ENCODE measurements around the gene DLGAP3.

DNA sequence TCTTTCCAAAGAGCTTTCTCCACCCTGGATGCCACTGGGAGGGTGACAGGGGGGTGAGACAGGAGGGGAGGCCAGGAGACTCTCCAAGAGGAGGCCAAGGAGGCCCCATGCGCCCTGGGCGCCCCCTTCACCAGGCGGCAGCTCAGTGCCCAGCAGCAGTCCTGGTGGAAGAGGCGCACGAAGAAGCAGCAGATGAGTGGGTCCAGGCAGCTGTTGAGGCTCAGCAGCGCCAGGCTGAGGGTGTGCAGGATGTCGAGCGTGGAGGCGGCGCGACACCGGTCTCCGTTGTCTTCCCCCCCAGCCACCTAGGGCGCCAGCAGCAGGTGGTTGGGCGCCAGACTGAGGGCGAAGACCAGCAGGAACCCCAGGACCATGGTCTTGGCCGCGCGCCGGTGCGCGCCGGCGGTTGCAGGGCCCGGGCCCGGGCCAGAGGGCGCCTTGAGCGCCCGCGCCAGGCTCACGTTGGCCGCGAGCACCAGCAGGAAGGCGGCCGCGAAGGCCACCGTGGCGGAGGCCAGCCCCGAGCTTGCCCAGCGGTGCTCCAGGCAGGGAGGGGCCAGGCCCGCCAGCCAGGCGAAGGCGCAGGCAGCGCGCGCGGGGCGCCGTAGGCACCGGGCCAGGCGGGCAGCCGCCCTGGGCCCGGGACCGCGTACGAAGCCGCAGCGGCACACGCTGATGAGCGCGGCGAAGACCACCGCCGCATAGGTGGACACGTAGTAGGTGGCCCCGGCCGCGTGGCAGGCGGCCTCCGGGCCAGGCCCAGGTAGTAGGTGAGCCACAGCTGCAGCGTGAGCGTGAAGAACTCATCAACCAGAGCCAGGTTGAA, 47.1 kb upstream of the DLGAP3 start:
- TF ChIP-seq, protein P1, sequence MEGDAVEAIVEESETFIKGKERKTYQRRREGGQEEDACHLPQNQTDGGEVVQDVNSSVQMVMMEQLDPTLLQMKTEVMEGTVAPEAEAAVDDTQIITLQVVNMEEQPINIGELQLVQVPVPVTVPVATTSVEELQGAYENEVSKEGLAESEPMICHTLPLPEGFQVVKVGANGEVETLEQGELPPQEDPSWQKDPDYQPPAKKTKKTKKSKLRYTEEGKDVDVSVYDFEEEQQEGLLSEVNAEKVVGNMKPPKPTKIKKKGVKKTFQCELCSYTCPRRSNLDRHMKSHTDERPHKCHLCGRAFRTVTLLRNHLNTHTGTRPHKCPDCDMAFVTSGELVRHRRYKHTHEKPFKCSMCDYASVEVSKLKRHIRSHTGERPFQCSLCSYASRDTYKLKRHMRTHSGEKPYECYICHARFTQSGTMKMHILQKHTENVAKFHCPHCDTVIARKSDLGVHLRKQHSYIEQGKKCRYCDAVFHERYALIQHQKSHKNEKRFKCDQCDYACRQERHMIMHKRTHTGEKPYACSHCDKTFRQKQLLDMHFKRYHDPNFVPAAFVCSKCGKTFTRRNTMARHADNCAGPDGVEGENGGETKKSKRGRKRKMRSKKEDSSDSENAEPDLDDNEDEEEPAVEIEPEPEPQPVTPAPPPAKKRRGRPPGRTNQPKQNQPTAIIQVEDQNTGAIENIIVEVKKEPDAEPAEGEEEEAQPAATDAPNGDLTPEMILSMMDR (IDR thresholded peaks at IDR 0.05): no peak
- TF ChIP-seq POLR2A (IDR thresholded peaks at IDR 0.05) (no peak), EP300 (IDR thresholded peaks at IDR 0.05) (no peak)

Data from ovary (tissue), 3 donors.